ENCODE data around the gene NOP58.
A peak's percentile ranks its signal among the peaks of the same experiment; 100 is the strongest.

DNA sequence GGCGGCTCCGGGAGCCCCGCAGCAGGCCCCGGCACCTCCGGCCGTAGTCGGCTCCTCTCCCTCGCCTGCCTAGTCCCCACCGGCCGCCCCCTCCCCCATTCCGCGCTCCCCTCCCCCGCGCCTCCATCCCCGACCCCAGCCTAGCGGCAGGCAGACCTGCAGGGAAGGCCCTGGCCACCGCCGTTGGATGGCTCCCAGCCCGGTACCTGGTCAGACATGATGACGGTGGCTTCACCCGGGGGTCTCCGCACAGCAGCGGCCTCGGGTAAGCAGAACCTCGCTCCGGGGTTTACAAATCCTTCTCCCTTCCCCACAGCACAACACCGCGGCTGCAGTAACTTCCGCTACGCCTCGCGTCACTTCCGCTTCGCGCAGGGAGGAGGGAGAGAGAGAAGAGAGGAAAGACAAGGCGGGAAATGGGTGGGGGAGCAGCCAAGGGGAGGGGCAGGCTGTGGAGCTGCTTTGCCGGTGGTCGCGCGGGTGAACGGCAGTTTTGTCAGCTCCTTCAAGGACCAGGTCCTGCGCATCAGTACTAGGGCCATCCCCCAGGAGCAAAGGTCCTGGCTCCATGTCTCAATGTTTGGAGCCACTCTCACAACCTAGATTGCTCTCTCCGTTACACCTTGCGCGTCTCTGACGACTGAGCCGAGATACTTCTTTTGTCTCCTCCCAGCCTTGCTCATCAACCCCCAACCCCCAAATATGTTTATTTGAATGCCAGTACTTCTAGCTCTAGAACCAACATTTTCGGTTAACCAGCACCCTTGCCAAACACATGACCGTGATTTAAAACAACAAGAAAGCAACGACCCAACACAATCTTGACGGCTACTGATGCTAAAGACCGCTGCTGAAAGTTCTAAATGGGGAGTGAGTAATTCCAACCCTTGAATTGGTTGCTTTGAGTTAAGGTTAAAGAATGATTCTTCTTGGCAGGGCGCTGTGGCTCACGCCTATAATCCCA, 27.0 kb upstream of the NOP58 start, which contains the start of gene SUMO1:
- TF ChIP-seq, protein P1, sequence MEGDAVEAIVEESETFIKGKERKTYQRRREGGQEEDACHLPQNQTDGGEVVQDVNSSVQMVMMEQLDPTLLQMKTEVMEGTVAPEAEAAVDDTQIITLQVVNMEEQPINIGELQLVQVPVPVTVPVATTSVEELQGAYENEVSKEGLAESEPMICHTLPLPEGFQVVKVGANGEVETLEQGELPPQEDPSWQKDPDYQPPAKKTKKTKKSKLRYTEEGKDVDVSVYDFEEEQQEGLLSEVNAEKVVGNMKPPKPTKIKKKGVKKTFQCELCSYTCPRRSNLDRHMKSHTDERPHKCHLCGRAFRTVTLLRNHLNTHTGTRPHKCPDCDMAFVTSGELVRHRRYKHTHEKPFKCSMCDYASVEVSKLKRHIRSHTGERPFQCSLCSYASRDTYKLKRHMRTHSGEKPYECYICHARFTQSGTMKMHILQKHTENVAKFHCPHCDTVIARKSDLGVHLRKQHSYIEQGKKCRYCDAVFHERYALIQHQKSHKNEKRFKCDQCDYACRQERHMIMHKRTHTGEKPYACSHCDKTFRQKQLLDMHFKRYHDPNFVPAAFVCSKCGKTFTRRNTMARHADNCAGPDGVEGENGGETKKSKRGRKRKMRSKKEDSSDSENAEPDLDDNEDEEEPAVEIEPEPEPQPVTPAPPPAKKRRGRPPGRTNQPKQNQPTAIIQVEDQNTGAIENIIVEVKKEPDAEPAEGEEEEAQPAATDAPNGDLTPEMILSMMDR (IDR thresholded peaks at IDR 0.05), result no peak
- TF ChIP-seq POLR2A (IDR thresholded peaks at IDR 0.05), result peak in 1 of 2 donors; percentile 40
